Brain microvascular endothelial cell (primary cell): Measurements from ENCODE around the gene PCBP3.
"Not testable (repeated sequence)": the region's sequence is repeated elsewhere in the genome, so short reads cannot be mapped to it uniquely, and the experiment has no call there.

Source experiments
- DNase-seq: peaks from one replicate; pipeline ENCODE4 v3.0.0-alpha.2; 2020
- H3K27ac ChIP-seq: fragments of 250-450 bp; sonication (Bioruptor Pico); 2 replicates; pipeline ENCODE4 v1.5.1; 2020; ENCODE audit warnings: mild to moderate bottlenecking, moderate library complexity
- H3K27me3 ChIP-seq: fragments of 250-450 bp; sonication (Bioruptor Pico); replicated peaks from 2 replicates; pipeline ENCODE4 v1.5.1; 2020; ENCODE audit warnings: mild to moderate bottlenecking
- H3K36me3 ChIP-seq: fragments of 250-450 bp; sonication (Bioruptor Pico); replicated peaks from 2 replicates; pipeline ENCODE4 v1.5.1; 2020; ENCODE audit warnings: mild to moderate bottlenecking
- H3K4me3 ChIP-seq: 2 replicates; pipeline ENCODE4 v1.5.1; 2011; ENCODE audit warnings: low read depth, mild to moderate bottlenecking, control low read depth, low read length, moderate library complexity
- CTCF ChIP-seq: IDR thresholded peaks from 2 replicates; pipeline ENCODE4 v1.5.1; 2011; ENCODE audit warnings: low read depth, mild to moderate bottlenecking, moderate library complexity, low read length, control low read depth, inconsistent platforms; ENCODE audit errors: missing control alignments
- in situ Hi-C: cut with HindIII; loops from 2 replicates; pipeline ENCODE4 v1.10.0; 2017; ENCODE audit warnings: low sequenced_read_pairs, low pct_ligation_motif_present

The PCBP3 gene

DNA sequence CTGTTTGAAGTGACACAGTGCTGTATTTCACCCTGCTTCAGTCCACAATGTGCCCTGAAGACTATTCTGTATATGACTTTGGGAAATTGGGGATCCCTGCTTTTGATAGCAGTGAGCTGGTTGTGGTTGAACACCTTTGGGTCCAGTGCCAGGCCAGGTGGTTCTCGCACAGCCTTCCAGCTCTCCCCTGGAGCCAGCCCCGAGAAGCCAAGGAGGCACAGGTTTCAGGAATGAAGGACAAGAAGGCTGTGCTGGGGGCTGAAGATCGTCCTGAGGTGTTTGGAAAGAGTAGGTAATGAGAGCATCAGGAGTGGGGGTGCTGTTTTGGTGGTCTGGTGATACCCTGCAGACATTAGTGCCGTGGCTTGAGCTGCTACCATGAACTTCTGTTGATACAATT, 206.7 kb downstream of the PCBP3 start:
- DNase-seq = no peak
- Histone ChIP-seq H3K27me3 (no peaks in the 10 kb centered on the region), H3K36me3 (no peaks in the 10 kb centered on the region), H3K27ac (no peak overlapping the region), H3K4me3 (no peak overlapping the region)
- in situ Hi-C loops = no loop called here
- TF ChIP-seq CTCF = no peak

DNA sequence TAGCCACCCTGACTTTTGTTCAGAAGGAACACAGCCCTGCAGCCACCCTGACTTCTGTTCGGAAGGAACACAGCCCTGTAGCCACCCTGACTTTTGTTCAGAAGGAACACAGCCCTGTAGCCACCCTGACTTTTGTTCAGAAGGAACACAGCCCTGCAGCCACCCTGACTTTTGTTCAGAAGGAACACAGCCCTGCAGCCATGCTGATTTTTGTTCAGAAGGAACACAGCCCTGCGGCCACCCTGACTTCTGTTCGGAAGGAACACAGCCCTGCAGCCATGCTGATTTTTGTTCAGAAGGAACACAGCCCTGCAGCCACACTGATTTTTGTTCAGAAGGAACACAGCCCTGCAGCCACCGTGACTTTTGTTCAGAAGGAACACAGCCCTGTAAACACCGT, 208.9 kb downstream of the PCBP3 start:
- H3K27ac ChIP-seq, DNase-seq, H3K27me3 ChIP-seq, in situ Hi-C loops, H3K4me3 ChIP-seq, H3K36me3 ChIP-seq: not testable (repeated sequence)

DNA sequence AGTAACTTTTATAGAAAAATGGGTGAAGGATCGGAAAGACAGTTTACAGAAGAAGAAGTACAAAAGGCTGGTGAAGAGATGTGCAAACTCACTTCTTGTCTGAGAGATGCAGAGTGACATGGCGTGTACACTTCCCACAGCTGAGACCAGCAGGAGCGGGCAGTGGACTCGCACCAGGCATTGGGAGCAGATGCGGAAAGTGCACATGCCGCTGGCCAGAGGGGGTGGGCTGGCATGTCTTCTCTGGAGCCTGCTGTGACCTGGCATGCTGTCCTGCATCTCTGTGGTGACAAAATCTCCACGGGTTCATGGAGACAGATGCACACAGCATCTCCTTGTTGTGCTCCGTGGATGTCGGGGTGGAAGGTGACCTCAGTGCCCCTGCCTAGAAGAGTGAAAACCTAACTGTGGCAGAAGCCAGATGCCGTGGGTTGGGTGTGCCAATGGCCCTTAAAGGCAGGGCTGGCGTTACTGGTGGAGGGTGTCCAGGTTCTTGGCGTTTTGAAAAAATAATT, 209.4 kb downstream of the PCBP3 start:
- H3K36me3 ChIP-seq = no peaks in the 10 kb centered on the region
- no peak for DNase-seq
- H3K27me3 ChIP-seq = no peaks in the 10 kb centered on the region
- no peak overlapping the region for H3K4me3 ChIP-seq
- TF ChIP-seq CTCF = no peak
- no peak overlapping the region for H3K27ac ChIP-seq
- in situ Hi-C loops = no loop called here

DNA sequence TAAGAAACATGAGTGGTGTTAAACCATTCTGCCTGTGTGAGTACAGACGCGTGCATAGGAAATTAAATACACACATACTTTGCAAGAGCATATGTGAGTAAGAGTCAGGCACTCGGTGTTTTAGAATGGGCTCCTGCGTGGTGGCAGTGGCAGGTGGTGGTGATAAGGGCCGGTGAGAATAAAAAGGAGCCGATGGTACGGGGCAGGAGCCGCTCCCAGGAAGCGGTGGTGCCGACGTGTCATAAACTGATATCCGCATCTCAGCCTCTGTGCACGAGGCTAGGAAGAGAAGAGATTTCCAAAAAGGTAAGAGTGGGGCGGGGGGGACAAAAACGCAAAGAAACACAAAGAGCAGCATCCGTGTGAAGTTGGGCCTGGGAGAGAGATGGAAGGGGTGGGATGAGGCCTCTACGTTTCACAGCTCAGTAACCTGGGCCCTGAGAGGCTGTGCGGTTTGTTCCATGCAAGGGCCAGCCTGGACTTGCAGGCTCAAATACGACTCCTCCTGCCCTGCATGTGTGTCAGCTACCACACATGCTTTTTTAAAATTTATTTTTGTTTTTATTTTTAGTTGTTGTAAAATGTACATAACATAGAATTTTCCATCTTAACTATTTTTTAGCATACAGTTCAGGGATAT, 210.3 kb downstream of the PCBP3 start:
- in situ Hi-C loops = no loop called here
- no peak overlapping the region for H3K27ac ChIP-seq
- no peaks in the 10 kb centered on the region for H3K27me3 ChIP-seq
- DNase-seq = no peak
- H3K4me3 ChIP-seq = no peak overlapping the region
- no peak for TF ChIP-seq CTCF
- no peaks in the 10 kb centered on the region for H3K36me3 ChIP-seq

GRCh38 chr21:45854690-45855247, 211.2 kb downstream of the PCBP3 start:
- TF ChIP-seq CTCF = no peak
- H3K4me3 ChIP-seq = no peak overlapping the region
- no peak for DNase-seq
- no peaks in the 10 kb centered on the region for H3K36me3 ChIP-seq
- in situ Hi-C loops = no loop called here
- H3K27me3 ChIP-seq = no peaks in the 10 kb centered on the region
- H3K27ac ChIP-seq = peak overlapping the region; percentile 39

DNA sequence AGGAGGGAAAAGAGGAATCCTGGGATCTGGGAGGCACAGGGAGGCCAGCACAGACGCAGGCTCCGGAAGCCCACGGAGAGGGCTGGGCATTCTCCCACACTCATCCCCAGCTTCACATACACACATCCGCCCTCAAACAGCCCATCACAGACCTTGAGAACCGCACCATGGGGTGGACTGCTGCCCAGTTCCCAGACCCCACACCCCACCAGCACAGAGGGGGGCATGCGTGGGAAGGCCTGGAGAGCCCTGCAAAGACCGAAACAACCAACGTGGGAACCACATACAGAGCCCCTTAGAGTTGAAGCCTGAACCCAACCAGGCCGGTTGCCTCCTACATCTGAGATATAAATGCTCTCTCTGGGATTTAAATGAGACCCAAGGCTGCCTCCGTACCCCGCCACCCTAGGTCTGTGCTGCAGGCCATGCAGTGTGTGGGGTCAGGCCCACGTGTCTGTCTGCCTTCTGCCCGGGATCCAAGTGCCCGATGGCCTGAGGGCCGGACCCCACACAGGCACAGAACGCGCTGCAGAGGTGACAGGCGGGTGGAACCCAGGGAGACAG, 211.8 kb downstream of the PCBP3 start:
- Histone ChIP-seq H3K27me3 (no peaks in the 10 kb centered on the region), H3K4me3 (no peak overlapping the region), H3K27ac (peak overlapping the region; percentile 39), H3K36me3 (no peaks in the 10 kb centered on the region)
- peak; percentile 44 for DNase-seq
- no peak for TF ChIP-seq CTCF
- in situ Hi-C loops = no loop called here
